Loucy (cell line): ENCODE data around the gene GNS.

Experiments used
- H2AFZ ChIP-seq: fragments of 200-600 bp; sonication (generic); 2 replicates; pipeline ENCODE4 v1.6.0; 2016; ENCODE audit warnings: antibody characterized with exemption, mild to moderate bottlenecking, low read length, moderate library complexity
- H3F3A ChIP-seq: fragments of 200-600 bp; 2 replicates; pipeline ENCODE4 v1.6.0; 2016; ENCODE audit warnings: antibody characterized with exemption, low read depth, mild to moderate bottlenecking
- H3K27me3 ChIP-seq: fragments of 200-600 bp; sonication (generic); 2 replicates; pipeline ENCODE4 v1.6.1; 2014; ENCODE audit warnings: low read length, mild to moderate bottlenecking; ENCODE audit not compliant: insufficient read depth, poor library complexity, severe bottlenecking
- H3K36me3 ChIP-seq: fragments of 200-600 bp; sonication (generic); 2 replicates; pipeline ENCODE4 v1.6.1; 2016; ENCODE audit warnings: low read length; ENCODE audit not compliant: insufficient read depth
- H3K4me1 ChIP-seq: fragments of 200-600 bp; sonication (generic); 2 replicates; pipeline ENCODE4 v1.5.1; 2014; ENCODE audit warnings: low read length, mild to moderate bottlenecking; ENCODE audit not compliant: insufficient read depth, poor library complexity, severe bottlenecking
- H3K4me2 ChIP-seq: fragments of 200-600 bp; sonication (generic); 2 replicates; pipeline ENCODE4 v1.6.0; 2014; ENCODE audit warnings: antibody characterized with exemption, low read length, low read depth, mild to moderate bottlenecking; ENCODE audit not compliant: poor library complexity, severe bottlenecking
- H3K4me3 ChIP-seq: fragments of 200-600 bp; sonication (generic); 2 replicates; pipeline ENCODE4 v1.5.1; 2014; ENCODE audit warnings: low read length, mild to moderate bottlenecking, mixed read lengths; ENCODE audit not compliant: poor library complexity, severe bottlenecking
- H3K79me2 ChIP-seq: fragments of 200-600 bp; sonication (generic); 2 replicates; pipeline ENCODE4 v1.6.1; 2014; ENCODE audit warnings: low read length; ENCODE audit not compliant: insufficient read depth
- H3K9ac ChIP-seq: fragments of 200-600 bp; sonication (generic); 2 replicates; pipeline ENCODE4 v1.6.0; 2014; ENCODE audit warnings: mild to moderate bottlenecking, low read depth, low read length, moderate library complexity; ENCODE audit not compliant: poor library complexity, severe bottlenecking
- H3K9me2 ChIP-seq: fragments of 200-600 bp; sonication (generic); replicated peaks from 2 replicates; pipeline ENCODE4 v1.6.1; 2016; ENCODE audit warnings: low read depth, low read length, mixed read lengths
- H3K9me3 ChIP-seq: fragments of 200-600 bp; sonication (generic); 2 replicates; pipeline ENCODE4 v1.6.1; 2014; ENCODE audit warnings: mild to moderate bottlenecking, antibody characterized with exemption, low read length, low read depth; ENCODE audit not compliant: insufficient read depth
- H4K20me1 ChIP-seq: fragments of 200-600 bp; sonication (generic); 2 replicates; pipeline ENCODE4 v1.6.0; 2014; ENCODE audit warnings: antibody characterized with exemption, low read length, mild to moderate bottlenecking; ENCODE audit not compliant: insufficient read depth, poor library complexity, severe bottlenecking
- EZH2phosphoT487 ChIP-seq: fragments of 200-600 bp; IDR thresholded peaks from 2 replicates; pipeline ENCODE4 v1.6.1; 2018; ENCODE audit warnings: antibody characterized with exemption, mild to moderate bottlenecking, moderate library complexity, borderline replicate concordance
- TF ChIP-seq, protein P1 (sequence below): fragments of 200-600 bp; sonication (generic); conservative IDR thresholded peaks from 2 replicates; pipeline ENCODE4 v1.5.1; 2014; ENCODE audit warnings: mild to moderate bottlenecking, antibody characterized with exemption, low read length

Gene GNS

DNA sequence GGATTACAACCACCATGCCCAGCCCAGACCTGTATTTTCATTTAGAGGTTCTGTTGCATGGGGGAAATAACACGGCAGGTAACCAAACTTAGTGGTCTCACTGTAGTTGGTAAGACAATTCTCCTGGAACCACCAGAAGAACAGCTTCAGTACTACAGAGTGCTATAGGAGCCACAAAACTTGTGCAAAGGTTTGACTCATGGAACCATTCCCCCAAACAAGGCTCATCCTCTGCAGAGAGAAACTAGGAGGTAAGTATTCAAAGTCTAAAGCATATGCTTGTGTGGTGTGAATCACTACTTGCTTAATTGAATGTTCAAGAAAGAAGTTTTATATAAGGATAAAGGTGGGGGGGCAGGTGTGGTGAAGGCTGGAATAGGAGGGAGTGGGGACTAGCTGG lies 58.7 kb downstream of the GNS start:
- Histone ChIP-seq H4K20me1 (no peaks in the 10 kb centered on the region), H3K36me3 (peaks cover 15% of the 10 kb centered on the region; the same call in 1 of the 2 replicates), H3K9me2 (no peaks in the 10 kb centered on the region), H3K79me2 (no peaks in the 10 kb centered on the region), H3K9me3 (no peaks in the 10 kb centered on the region), H3K27me3 (no peaks in the 10 kb centered on the region), H3K9ac (peak overlapping the region; percentile 15), H3F3A (no peaks in the 10 kb centered on the region), H2AFZ (no peak overlapping the region), H3K4me1 (peaks cover 19% of the 10 kb centered on the region), H3K4me2 (peak overlapping the region; percentile 54), H3K4me3 (no peak overlapping the region)
- no peak for TF ChIP-seq EZH2phosphoT487
- TF ChIP-seq, protein P1, sequence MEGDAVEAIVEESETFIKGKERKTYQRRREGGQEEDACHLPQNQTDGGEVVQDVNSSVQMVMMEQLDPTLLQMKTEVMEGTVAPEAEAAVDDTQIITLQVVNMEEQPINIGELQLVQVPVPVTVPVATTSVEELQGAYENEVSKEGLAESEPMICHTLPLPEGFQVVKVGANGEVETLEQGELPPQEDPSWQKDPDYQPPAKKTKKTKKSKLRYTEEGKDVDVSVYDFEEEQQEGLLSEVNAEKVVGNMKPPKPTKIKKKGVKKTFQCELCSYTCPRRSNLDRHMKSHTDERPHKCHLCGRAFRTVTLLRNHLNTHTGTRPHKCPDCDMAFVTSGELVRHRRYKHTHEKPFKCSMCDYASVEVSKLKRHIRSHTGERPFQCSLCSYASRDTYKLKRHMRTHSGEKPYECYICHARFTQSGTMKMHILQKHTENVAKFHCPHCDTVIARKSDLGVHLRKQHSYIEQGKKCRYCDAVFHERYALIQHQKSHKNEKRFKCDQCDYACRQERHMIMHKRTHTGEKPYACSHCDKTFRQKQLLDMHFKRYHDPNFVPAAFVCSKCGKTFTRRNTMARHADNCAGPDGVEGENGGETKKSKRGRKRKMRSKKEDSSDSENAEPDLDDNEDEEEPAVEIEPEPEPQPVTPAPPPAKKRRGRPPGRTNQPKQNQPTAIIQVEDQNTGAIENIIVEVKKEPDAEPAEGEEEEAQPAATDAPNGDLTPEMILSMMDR, result no peak

GRCh38 chr12:64699504-64700115 lies 59.6 kb downstream of the GNS start:
- Histone ChIP-seq H3K79me2 (no peaks in the 10 kb centered on the region), H3K4me3 (no peak overlapping the region), H3K9ac (no peak overlapping the region), H3K4me1 (peaks cover 19% of the 10 kb centered on the region), H3F3A (no peaks in the 10 kb centered on the region), H3K9me2 (no peaks in the 10 kb centered on the region), H3K27me3 (no peaks in the 10 kb centered on the region), H3K36me3 (peaks cover 24% of the 10 kb centered on the region; the same call in 1 of the 2 replicates), H3K4me2 (no peak overlapping the region), H2AFZ (no peak overlapping the region), H3K9me3 (no peaks in the 10 kb centered on the region), H4K20me1 (no peaks in the 10 kb centered on the region)
- TF ChIP-seq EZH2phosphoT487, result no peak
- TF ChIP-seq, protein P1, result no peak

GRCh38 chr12:64696080-64696741 lies 63.0 kb downstream of the GNS start:
- Histone ChIP-seq H2AFZ (no peak overlapping the region), H3K79me2 (no peaks in the 10 kb centered on the region), H3K9me3 (no peaks in the 10 kb centered on the region), H3K4me2 (no peak overlapping the region), H3F3A (no peaks in the 10 kb centered on the region), H3K9ac (no peak overlapping the region), H3K36me3 (peaks cover 50% of the 10 kb centered on the region; the same call in 1 of the 2 replicates), H3K27me3 (no peaks in the 10 kb centered on the region), H3K4me3 (no peak overlapping the region), H4K20me1 (no peaks in the 10 kb centered on the region), H3K9me2 (no peaks in the 10 kb centered on the region), H3K4me1 (peaks cover 9% of the 10 kb centered on the region)
- no peak for TF ChIP-seq EZH2phosphoT487
- TF ChIP-seq, protein P1, result peak; percentile 45
